Activated naive CD8-positive, alpha-beta T cell treated with anti-CD3 and anti-CD28 coated beads, Interleukin-2, amount 10 ng/mL, durations not matched to agents 7 days and 5 days (primary cell): ENCODE results near the gene TMEM233. TPM values are rescaled to one million over a fixed set of nuclear protein-coding genes. Genes with fewer than 3 reads are reported as not detected.
"Not testable (repeated sequence)": the region's sequence is repeated elsewhere in the genome, so short reads cannot be mapped to it uniquely, and the experiment has no call there.

Source experiments
- ATAC-seq: fragments of 150-1000 bp; cut with Tn5 transposase; one replicate; pipeline ENCODE4 v1.10.0; 2021; ENCODE audit warnings: low read depth, moderate library complexity
- POLR2A ChIA-PET: fragments of 350-600 bp; sonication (Branson Sonifier 250); formaldehyde crosslinking; loops from one replicate; lab custom pipeline; 2021; ENCODE audit warnings: antibody characterized with exemption; lab: Charles Lee
- DNase-seq: peaks from one replicate; pipeline ENCODE4 v3.0.0; 2021
- H3K27ac Mint-ChIP-seq: one replicate; pipeline ENCODE4 v1.8.0; 2022; ENCODE audit warnings: mild to moderate bottlenecking, mixed read lengths
- H3K27me3 Mint-ChIP-seq: one replicate; pipeline ENCODE4 v1.8.0; 2022; ENCODE audit warnings: mild to moderate bottlenecking, moderate library complexity, mixed read lengths
- H3K36me3 Mint-ChIP-seq: one replicate; pipeline ENCODE4 v1.8.0; 2021; ENCODE audit warnings: mild to moderate bottlenecking, mixed read lengths
- H3K4me1 Mint-ChIP-seq: one replicate; pipeline ENCODE4 v1.8.0; 2021; ENCODE audit warnings: mixed read lengths
- H3K4me3 Mint-ChIP-seq: one replicate; pipeline ENCODE4 v1.8.0; 2022; ENCODE audit warnings: mild to moderate bottlenecking, moderate library complexity, mixed read lengths
- H3K9me3 Mint-ChIP-seq: one replicate; pipeline ENCODE4 v1.8.0; 2021; ENCODE audit warnings: mixed read lengths
- total RNA-seq, 2 experiments: library from RNA; stranded (reverse); gene quantifications; one replicate each; pipeline ENCODE4 v1.2.3, GENCODE V29; 2021

TMEM233 gene
- total RNA-seq, 2 experiments from 2014 or later, result not detected

DNA sequence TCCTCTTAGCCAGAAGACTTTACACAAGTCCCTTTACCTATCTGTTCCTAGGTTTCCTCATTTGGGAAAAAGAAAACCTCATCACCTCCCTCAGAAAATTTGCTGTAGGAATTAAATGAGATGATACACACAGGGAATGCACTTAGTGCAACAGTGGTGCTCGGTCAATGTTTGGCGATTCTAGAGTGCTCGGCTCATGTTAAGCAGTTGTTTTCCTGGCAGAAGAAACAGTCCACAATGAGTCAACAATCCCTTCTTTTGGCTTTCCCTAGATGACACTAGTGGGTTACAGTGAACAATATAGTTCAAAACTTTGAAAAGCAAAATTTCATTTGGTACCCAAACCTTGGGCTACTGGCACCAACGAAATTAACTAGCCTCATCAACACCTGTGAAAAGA is 3.9 kb upstream of the TMEM233 start:
- DNase-seq, result no peak
- Mint-ChIP-seq H3K4me3 (no peak overlapping the region), H3K4me1 (peaks cover 3% of the 10 kb centered on the region), H3K36me3 (no peaks in the 10 kb centered on the region), H3K27ac (no peak overlapping the region), H3K9me3 (no peaks in the 10 kb centered on the region), H3K27me3 (peaks cover 39% of the 10 kb centered on the region)
- POLR2A ChIA-PET, result no interaction called here
- no peak for ATAC-seq

- POLR2A ChIA-PET, result no interaction called here
- no peaks in the 10 kb centered on the region for H3K36me3 Mint-ChIP-seq
- H3K27me3 Mint-ChIP-seq, result peaks cover 61% of the 10 kb centered on the region
- DNase-seq, result no peak
- no peak overlapping the region for H3K27ac Mint-ChIP-seq
- H3K4me3 Mint-ChIP-seq, result no peak overlapping the region
- peaks cover 12% of the 10 kb centered on the region for H3K4me1 Mint-ChIP-seq
- no peak for ATAC-seq
- no peaks in the 10 kb centered on the region for H3K9me3 Mint-ChIP-seq
Observed at GRCh38 chr12:119592232-119592631, 1.3 kb upstream of the TMEM233 start.

GRCh38 chr12:119594399-119594730 is 791 bp downstream of the TMEM233 start:
- H3K4me1 Mint-ChIP-seq, result peaks cover 12% of the 10 kb centered on the region
- H3K27me3 Mint-ChIP-seq, result peaks cover 62% of the 10 kb centered on the region
- H3K27ac Mint-ChIP-seq, result no peak overlapping the region
- ATAC-seq (no peak), DNase-seq (no peak)
- H3K36me3 Mint-ChIP-seq, result no peaks in the 10 kb centered on the region
- POLR2A ChIA-PET, result no interaction called here
- no peaks in the 10 kb centered on the region for H3K9me3 Mint-ChIP-seq
- peak overlapping the region; percentile 13 for H3K4me3 Mint-ChIP-seq

GRCh38 chr12:119594772-119595445 is 1.3 kb downstream of the TMEM233 start:
- Mint-ChIP-seq H3K9me3 (no peaks in the 10 kb centered on the region), H3K36me3 (no peaks in the 10 kb centered on the region), H3K4me1 (peaks cover 12% of the 10 kb centered on the region), H3K27me3 (peaks cover 68% of the 10 kb centered on the region), H3K4me3 (peak overlapping the region; percentile 13), H3K27ac (no peak overlapping the region)
- ATAC-seq (no peak), DNase-seq (peak; percentile 27)
- POLR2A ChIA-PET, result no interaction called here

DNA sequence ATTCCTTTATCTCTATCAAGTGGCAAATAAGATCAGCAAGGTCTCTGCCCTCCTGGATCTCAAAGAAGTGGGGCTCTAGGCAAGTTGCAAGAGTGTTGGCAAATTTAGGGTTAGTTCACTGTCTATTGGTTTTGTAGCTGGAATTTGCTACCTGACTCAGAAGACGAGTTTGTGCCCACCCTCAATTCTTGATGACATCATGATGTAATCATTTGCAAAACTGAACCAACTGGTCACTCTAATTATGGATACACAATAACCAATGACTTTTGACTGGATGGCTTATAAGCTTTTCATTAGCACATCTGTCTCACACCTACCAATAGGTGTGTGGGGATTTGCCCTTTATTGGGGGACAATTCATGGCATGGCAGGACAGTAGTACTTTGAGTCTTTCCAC is 4.6 kb downstream of the TMEM233 start:
- Mint-ChIP-seq H3K36me3 (no peaks in the 10 kb centered on the region), H3K27ac (no peak overlapping the region), H3K9me3 (no peaks in the 10 kb centered on the region), H3K4me3 (no peak overlapping the region), H3K4me1 (peaks cover 12% of the 10 kb centered on the region), H3K27me3 (peaks cover 58% of the 10 kb centered on the region)
- POLR2A ChIA-PET, result no interaction called here
- ATAC-seq, result no peak
- no peak for DNase-seq

- Mint-ChIP-seq H3K9me3 (no peaks in the 10 kb centered on the region), H3K27me3 (peaks cover 29% of the 10 kb centered on the region), H3K36me3 (no peaks in the 10 kb centered on the region), H3K4me3 (no peak overlapping the region), H3K4me1 (no peaks in the 10 kb centered on the region), H3K27ac (no peak overlapping the region)
- DNase-seq (no peak), ATAC-seq (no peak)
- POLR2A ChIA-PET, result no interaction called here
Observed at GRCh38 chr12:119601877-119602733, 8.5 kb downstream of the TMEM233 start.

GRCh38 chr12:119602734-119603094 is 9.1 kb downstream of the TMEM233 start:
- H3K27ac Mint-ChIP-seq, result no peak overlapping the region
- no peaks in the 10 kb centered on the region for H3K4me1 Mint-ChIP-seq
- H3K9me3 Mint-ChIP-seq, result no peaks in the 10 kb centered on the region
- POLR2A ChIA-PET, result no interaction called here
- DNase-seq (no peak), ATAC-seq (no peak)
- peaks cover 26% of the 10 kb centered on the region for H3K27me3 Mint-ChIP-seq
- H3K4me3 Mint-ChIP-seq, result no peak overlapping the region
- no peaks in the 10 kb centered on the region for H3K36me3 Mint-ChIP-seq

- Mint-ChIP-seq H3K4me3 (no peak overlapping the region), H3K27me3 (peaks cover 22% of the 10 kb centered on the region), H3K9me3 (no peaks in the 10 kb centered on the region), H3K36me3 (no peaks in the 10 kb centered on the region), H3K27ac (no peak overlapping the region), H3K4me1 (no peaks in the 10 kb centered on the region)
- POLR2A ChIA-PET, result no interaction called here
- no peak for DNase-seq
- ATAC-seq, result no peak
Observed at GRCh38 chr12:119603767-119604166, 10.2 kb downstream of the TMEM233 start.

DNA sequence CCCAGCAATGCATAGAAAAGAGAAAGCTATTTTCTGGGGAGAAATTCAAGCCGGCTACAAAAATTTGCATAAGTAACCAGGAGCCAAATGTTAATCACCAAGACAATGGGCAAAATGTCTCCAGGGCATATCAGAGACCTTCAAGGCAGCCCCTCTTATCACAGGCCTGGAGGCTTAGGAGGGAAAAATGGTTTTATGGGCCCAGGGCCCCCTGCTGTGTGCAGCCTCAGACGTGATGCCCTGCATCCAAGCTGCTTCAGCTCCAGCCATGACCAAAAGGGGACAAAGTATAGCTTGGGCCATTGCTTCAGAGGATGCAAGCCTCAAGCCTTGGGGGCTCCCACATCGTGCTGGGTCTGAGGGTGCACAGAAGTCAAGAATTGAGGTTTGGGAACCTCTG is 15.8 kb downstream of the TMEM233 start:
- no peak for ATAC-seq
- Mint-ChIP-seq H3K27ac (no peak overlapping the region), H3K4me1 (no peaks in the 10 kb centered on the region), H3K27me3 (peaks cover 7% of the 10 kb centered on the region), H3K9me3 (peaks cover 4% of the 10 kb centered on the region), H3K4me3 (no peak overlapping the region), H3K36me3 (no peaks in the 10 kb centered on the region)
- no peak for DNase-seq
- POLR2A ChIA-PET, result no interaction called here

GRCh38 chr12:119613319-119613936 is 19.9 kb downstream of the TMEM233 start:
- POLR2A ChIA-PET, result no interaction called here
- Mint-ChIP-seq H3K9me3 (peaks cover 6% of the 10 kb centered on the region), H3K4me1 (no peaks in the 10 kb centered on the region), H3K36me3 (no peaks in the 10 kb centered on the region), H3K27ac (no peak overlapping the region), H3K27me3 (peaks cover 2% of the 10 kb centered on the region), H3K4me3 (no peak overlapping the region)
- no peak for ATAC-seq
- no peak for DNase-seq

DNA sequence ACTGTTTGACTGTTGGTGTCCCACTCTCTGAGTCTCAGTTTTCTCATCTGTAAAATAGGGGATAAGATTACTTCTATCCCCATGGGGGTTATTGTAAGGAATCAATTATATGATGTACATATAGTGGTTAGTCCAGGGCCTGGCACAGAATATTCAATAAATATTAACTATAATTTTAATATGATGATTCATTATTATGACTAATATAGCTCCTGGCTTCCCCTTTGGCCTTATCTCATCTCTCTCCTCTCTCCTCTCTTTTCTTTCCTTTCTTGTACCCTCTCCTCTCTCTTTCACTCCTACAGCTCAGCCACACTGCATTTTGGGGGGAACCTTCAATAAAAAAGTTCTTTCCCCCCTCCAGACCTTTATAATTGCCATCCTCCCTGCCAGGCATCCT is 21.1 kb downstream of the TMEM233 start:
- no peak for DNase-seq
- POLR2A ChIA-PET, result no interaction called here
- Mint-ChIP-seq H3K9me3 (peaks cover 12% of the 10 kb centered on the region), H3K4me3 (no peak overlapping the region), H3K27me3 (peaks cover 2% of the 10 kb centered on the region), H3K36me3 (peaks cover 2% of the 10 kb centered on the region), H3K4me1 (no peaks in the 10 kb centered on the region), H3K27ac (no peak overlapping the region)
- no peak for ATAC-seq

GRCh38 chr12:119615518-119616475 is 22.2 kb downstream of the TMEM233 start:
- Mint-ChIP-seq H3K27me3 (peaks cover 2% of the 10 kb centered on the region), H3K9me3 (peaks cover 7% of the 10 kb centered on the region)

GRCh38 chr12:119618328-119618896 is 24.8 kb downstream of the TMEM233 start:
- DNase-seq, H3K36me3 Mint-ChIP-seq, POLR2A ChIA-PET, H3K4me3 Mint-ChIP-seq, H3K4me1 Mint-ChIP-seq, H3K27ac Mint-ChIP-seq, ATAC-seq, H3K9me3 Mint-ChIP-seq: not testable (repeated sequence)
- H3K27me3 Mint-ChIP-seq, result peaks cover 18% of the 10 kb centered on the region

More at GRCh38 chr12:119615518-119616475, 22.2 kb downstream of the TMEM233 start:
- DNase-seq (no peak), ATAC-seq (no peak)
- Mint-ChIP-seq H3K36me3 (peaks cover 2% of the 10 kb centered on the region), H3K4me1 (no peaks in the 10 kb centered on the region), H3K27ac (no peak overlapping the region), H3K4me3 (no peak overlapping the region)
- POLR2A ChIA-PET, result no interaction called here
